ENCODE results near the gene MAN1C1. TPM values are rescaled to one million over a fixed set of nuclear protein-coding genes. Genes with fewer than 3 reads are reported as not detected.
"Not testable (repeated sequence)": the region's sequence is repeated elsewhere in the genome, so short reads cannot be mapped to it uniquely, and the experiment has no call there.

MAN1C1 gene
- total RNA-seq, 1 experiment from 2014 or later = 2.1 TPM

- DNase-seq (ENCODE audit: low read depth) = not testable (repeated sequence)
These were observed 80.1 kb downstream of the MAN1C1 start for GRCh38 chr1:25696643-25697042.

- no peak for DNase-seq (ENCODE audit: low read depth)
These were observed 81.0 kb downstream of the MAN1C1 start for GRCh38 chr1:25697435-25698217.

- DNase-seq (ENCODE audit: low read depth) = no peak
These were observed 81.7 kb downstream of the MAN1C1 start for GRCh38 chr1:25698252-25698651.

GRCh38 chr1:25699059-25699458 lies 82.5 kb downstream of the MAN1C1 start:
- not testable (repeated sequence) for DNase-seq (ENCODE audit: low read depth)

GRCh38 chr1:25699500-25700143 lies 83.0 kb downstream of the MAN1C1 start:
- no peak for DNase-seq (ENCODE audit: low read depth)

- no peak for DNase-seq (ENCODE audit: low read depth)
These were observed 83.5 kb downstream of the MAN1C1 start for GRCh38 chr1:25700144-25700523.

GRCh38 chr1:25700626-25701025 lies 84.0 kb downstream of the MAN1C1 start:
- DNase-seq (ENCODE audit: low read depth) = no peak

GRCh38 chr1:25701030-25701785 lies 84.6 kb downstream of the MAN1C1 start:
- DNase-seq (ENCODE audit: low read depth) = no peak

GRCh38 chr1:25702101-25702775 lies 85.6 kb downstream of the MAN1C1 start:
- no peak for DNase-seq (ENCODE audit: low read depth)

- DNase-seq (ENCODE audit: low read depth) = no peak
These were observed 86.5 kb downstream of the MAN1C1 start for GRCh38 chr1:25703041-25703440.

GRCh38 chr1:25703671-25704266 lies 87.2 kb downstream of the MAN1C1 start:
- DNase-seq (ENCODE audit: low read depth) = no peak

GRCh38 chr1:25704267-25704691 lies 87.7 kb downstream of the MAN1C1 start:
- no peak for DNase-seq (ENCODE audit: low read depth)

- DNase-seq (ENCODE audit: low read depth) = no peak
These were observed 89.1 kb downstream of the MAN1C1 start for GRCh38 chr1:25705699-25706098.

- no peak for DNase-seq (ENCODE audit: low read depth)
These were observed 89.8 kb downstream of the MAN1C1 start for GRCh38 chr1:25706146-25707089.

- DNase-seq (ENCODE audit: low read depth) = peak; percentile 42
These were observed 90.9 kb downstream of the MAN1C1 start for GRCh38 chr1:25707280-25708016.

- DNase-seq (ENCODE audit: low read depth) = no peak
These were observed 94.2 kb downstream of the MAN1C1 start for GRCh38 chr1:25710583-25711347.

GRCh38 chr1:25711555-25712298 lies 95.1 kb downstream of the MAN1C1 start:
- peak; percentile 43 for DNase-seq (ENCODE audit: low read depth)
